ENCODE data around the gene ZSCAN26. TPM values are rescaled to one million over a fixed set of nuclear protein-coding genes. Genes with fewer than 3 reads are reported as not detected.
"Not testable (repeated sequence)": the region's sequence is repeated elsewhere in the genome, so short reads cannot be mapped to it uniquely, and the experiment has no call there.

Gene ZSCAN26
- total RNA-seq, 1 donor from 2014 or later, result 14.8 TPM

GRCh38 chr6:28303570-28303969 lies 36.6 kb downstream of the ZSCAN26 start:
- Mint-ChIP-seq H3K27me3 (ENCODE audit: low read depth) (no peaks in the 10 kb centered on the region), H3K4me1 (ENCODE audit: low read depth) (no peaks in the 10 kb centered on the region), H3K9me3 (ENCODE audit: low read depth) (peaks cover 24% of the 10 kb centered on the region), H3K4me3 (ENCODE audit: unreplicated experiment) (no peak overlapping the region), H3K36me3 (ENCODE audit: low read depth) (peaks cover 24% of the 10 kb centered on the region), H3K27ac (ENCODE audit: unreplicated experiment) (no peak overlapping the region)
- TF ChIP-seq CTCF (IDR thresholded peaks at IDR 0.05), result no peak
- DNase-seq (ENCODE audit: low spot score), result no peak

- H3K9me3 Mint-ChIP-seq (ENCODE audit: low read depth), result peaks cover 25% of the 10 kb centered on the region
- not testable (repeated sequence) for H3K4me1 Mint-ChIP-seq (ENCODE audit: low read depth); H3K27ac Mint-ChIP-seq (ENCODE audit: unreplicated experiment); DNase-seq (ENCODE audit: low spot score); H3K4me3 Mint-ChIP-seq (ENCODE audit: unreplicated experiment); H3K27me3 Mint-ChIP-seq (ENCODE audit: low read depth)
- peaks cover 14% of the 10 kb centered on the region for H3K36me3 Mint-ChIP-seq (ENCODE audit: low read depth)
Measured at GRCh38 chr6:28306363-28306762, 39.4 kb downstream of the ZSCAN26 start.

- no peak for TF ChIP-seq CTCF (IDR thresholded peaks at IDR 0.05)
- Mint-ChIP-seq H3K9me3 (ENCODE audit: low read depth) (peaks cover 20% of the 10 kb centered on the region), H3K4me1 (ENCODE audit: low read depth) (no peaks in the 10 kb centered on the region), H3K27ac (ENCODE audit: unreplicated experiment) (no peak overlapping the region), H3K36me3 (ENCODE audit: low read depth) (peaks cover 10% of the 10 kb centered on the region), H3K4me3 (ENCODE audit: unreplicated experiment) (no peak overlapping the region), H3K27me3 (ENCODE audit: low read depth) (no peaks in the 10 kb centered on the region)
- DNase-seq (ENCODE audit: low spot score), result no peak
Measured at GRCh38 chr6:28311139-28311823, 44.3 kb downstream of the ZSCAN26 start.

GRCh38 chr6:28312939-28313338 lies 46.0 kb downstream of the ZSCAN26 start:
- no peaks in the 10 kb centered on the region for H3K27me3 Mint-ChIP-seq (ENCODE audit: low read depth)
- H3K36me3 Mint-ChIP-seq (ENCODE audit: low read depth), result peaks cover 7% of the 10 kb centered on the region
- H3K9me3 Mint-ChIP-seq (ENCODE audit: low read depth), result peaks cover 8% of the 10 kb centered on the region
- TF ChIP-seq CTCF (IDR thresholded peaks at IDR 0.05), result no peak
- no peak overlapping the region for H3K27ac Mint-ChIP-seq (ENCODE audit: unreplicated experiment)
- no peaks in the 10 kb centered on the region for H3K4me1 Mint-ChIP-seq (ENCODE audit: low read depth)
- DNase-seq (ENCODE audit: low spot score), result no peak
- no peak overlapping the region for H3K4me3 Mint-ChIP-seq (ENCODE audit: unreplicated experiment)

- Mint-ChIP-seq H3K36me3 (ENCODE audit: low read depth) (peaks cover 4% of the 10 kb centered on the region), H3K4me3 (ENCODE audit: unreplicated experiment) (no peak overlapping the region), H3K27ac (ENCODE audit: unreplicated experiment) (no peak overlapping the region), H3K27me3 (ENCODE audit: low read depth) (no peaks in the 10 kb centered on the region), H3K4me1 (ENCODE audit: low read depth) (no peaks in the 10 kb centered on the region), H3K9me3 (ENCODE audit: low read depth) (peaks cover under 1% of the 10 kb centered on the region)
- no peak for TF ChIP-seq CTCF (IDR thresholded peaks at IDR 0.05)
- DNase-seq (ENCODE audit: low spot score), result no peak
Measured at GRCh38 chr6:28315628-28316027, 48.7 kb downstream of the ZSCAN26 start.

- not testable (repeated sequence) for DNase-seq (ENCODE audit: low spot score); H3K4me1 Mint-ChIP-seq (ENCODE audit: low read depth); H3K4me3 Mint-ChIP-seq (ENCODE audit: unreplicated experiment); H3K36me3 Mint-ChIP-seq (ENCODE audit: low read depth); H3K27ac Mint-ChIP-seq (ENCODE audit: unreplicated experiment); H3K27me3 Mint-ChIP-seq (ENCODE audit: low read depth); H3K9me3 Mint-ChIP-seq (ENCODE audit: low read depth)
Measured at GRCh38 chr6:28317866-28318265, 50.9 kb downstream of the ZSCAN26 start.

Data from chondrocyte (in vitro differentiated cells).